Activated CD8-positive, alpha-beta memory T cell treated with anti-CD3 and anti-CD28 coated beads, Interleukin-2, amount 50 U/mL, for 4 hours (primary cell): ENCODE results near the gene ATP8A2.

Experiments
- DNase-seq: peaks from one replicate; pipeline ENCODE4 v3.0.0-alpha.2; 2020

ATP8A2 gene

GRCh38 chr13:26022538-26023292 is 650.9 kb downstream of the ATP8A2 start:
- DNase-seq = no peak

GRCh38 chr13:26024558-26024957 is 652.8 kb downstream of the ATP8A2 start:
- no peak for DNase-seq

GRCh38 chr13:26025196-26025595 is 653.4 kb downstream of the ATP8A2 start:
- DNase-seq = no peak

- no peak for DNase-seq
Observed at GRCh38 chr13:26025771-26026170, 654.0 kb downstream of the ATP8A2 start.

GRCh38 chr13:26026211-26026610 is 654.4 kb downstream of the ATP8A2 start:
- DNase-seq = no peak

GRCh38 chr13:26029581-26030136 is 657.9 kb downstream of the ATP8A2 start:
- no peak for DNase-seq

GRCh38 chr13:26030331-26030730 is 658.6 kb downstream of the ATP8A2 start:
- DNase-seq = no peak

GRCh38 chr13:26034018-26034417 is 662.2 kb downstream of the ATP8A2 start:
- DNase-seq = no peak

GRCh38 chr13:26036383-26036782 is 664.6 kb downstream of the ATP8A2 start:
- no peak for DNase-seq

GRCh38 chr13:26037302-26037701 is 665.5 kb downstream of the ATP8A2 start:
- DNase-seq = no peak

GRCh38 chr13:26038931-26039475 is 667.2 kb downstream of the ATP8A2 start:
- DNase-seq = no peak

GRCh38 chr13:26041444-26041843 is 669.7 kb downstream of the ATP8A2 start:
- no peak for DNase-seq

- DNase-seq = no peak
Observed at GRCh38 chr13:26042785-26043184, 671.0 kb downstream of the ATP8A2 start.

- DNase-seq = no peak
Observed at GRCh38 chr13:26045142-26045541, 673.4 kb downstream of the ATP8A2 start.

GRCh38 chr13:26046639-26047038 is 674.9 kb downstream of the ATP8A2 start:
- no peak for DNase-seq

- no peak for DNase-seq
Observed at GRCh38 chr13:26047040-26047439, 675.3 kb downstream of the ATP8A2 start.

GRCh38 chr13:26048741-26049140 is 677.0 kb downstream of the ATP8A2 start:
- no peak for DNase-seq

GRCh38 chr13:26050568-26051230 is 678.9 kb downstream of the ATP8A2 start:
- DNase-seq = no peak

- DNase-seq = no peak
Observed at GRCh38 chr13:26051231-26051656, 679.5 kb downstream of the ATP8A2 start.

- DNase-seq = peak; percentile 58
Observed at GRCh38 chr13:26051657-26052311, 680.0 kb downstream of the ATP8A2 start, which contains the start of gene SHISA2. SHISA2 (minus strand) TSS chr13:26052016; CDS start chr13:26050975, 1,041 bp downstream.

- DNase-seq = no peak
Observed at GRCh38 chr13:26052337-26052736, 680.6 kb downstream of the ATP8A2 start.

- DNase-seq = no peak
Observed at GRCh38 chr13:26053418-26053980, 681.7 kb downstream of the ATP8A2 start.

- DNase-seq = no peak
Observed at GRCh38 chr13:26054896-26055295, 683.1 kb downstream of the ATP8A2 start.
